NCI-H1092 treated with DMSO at 0.1 percent for 48 hours (cell line): ENCODE results near the gene RAB33B.

Experiments
- DNase-seq: peaks from one replicate; lab custom pipeline; 2025; lab: John Stamatoyannopoulos, UW

Gene RAB33B

DNA sequence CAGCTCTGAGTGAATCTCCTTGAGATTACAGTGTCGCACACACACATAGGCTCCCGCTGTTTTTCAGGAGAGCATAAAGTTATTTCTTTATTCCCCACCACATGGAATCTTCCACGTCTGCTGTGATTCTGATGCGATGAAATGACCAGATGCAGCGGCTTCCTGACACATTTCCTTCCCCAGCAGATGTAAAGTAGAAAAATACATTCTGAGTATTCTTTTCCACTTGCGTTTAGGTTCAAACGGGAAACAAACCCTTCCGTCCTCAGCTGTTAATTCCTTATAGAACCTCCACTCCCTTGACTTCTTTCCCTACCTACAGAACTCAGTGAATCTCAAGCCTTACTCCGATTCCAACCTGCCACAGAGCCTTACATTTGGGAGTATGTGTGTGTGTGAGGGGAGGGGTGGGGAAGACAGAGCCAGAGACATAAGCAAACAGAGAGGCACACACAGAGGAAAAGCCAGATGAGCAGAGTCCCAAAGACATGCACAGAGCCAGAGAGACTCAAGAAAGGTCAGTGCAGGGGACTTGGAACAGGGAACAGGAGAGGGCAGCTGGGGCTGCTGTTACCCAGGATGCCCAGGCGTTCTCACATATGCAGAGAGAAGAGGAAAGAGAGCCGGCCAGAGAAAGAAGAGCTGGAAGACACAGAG, 54.8 kb downstream of the RAB33B start:
- DNase-seq = no peak

- DNase-seq = peak; percentile 8
Measured at GRCh38 chr4:139509727-139510410, 55.9 kb downstream of the RAB33B start.

DNA sequence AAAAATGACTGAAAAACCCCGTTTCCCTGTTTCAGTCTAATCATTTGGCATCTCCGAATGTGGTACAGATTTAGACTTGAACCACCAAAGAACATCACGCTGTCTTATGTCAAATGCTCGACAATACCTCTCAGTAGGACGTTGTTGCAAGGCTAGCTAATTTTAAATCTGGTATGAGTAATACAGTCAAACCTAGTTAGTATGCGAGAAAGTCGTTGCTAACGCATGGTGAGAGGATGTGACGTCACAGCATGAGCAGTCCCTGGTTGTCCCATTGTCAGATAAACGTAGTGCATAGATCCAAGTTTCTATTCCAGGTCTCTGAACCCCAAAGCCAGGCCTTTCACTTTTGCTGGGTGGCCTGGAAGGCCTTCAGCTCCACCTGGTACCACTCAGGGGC, 57.4 kb downstream of the RAB33B start:
- DNase-seq = no peak

- no peak for DNase-seq
Measured at GRCh38 chr4:139514382-139515059, 60.6 kb downstream of the RAB33B start.

DNA sequence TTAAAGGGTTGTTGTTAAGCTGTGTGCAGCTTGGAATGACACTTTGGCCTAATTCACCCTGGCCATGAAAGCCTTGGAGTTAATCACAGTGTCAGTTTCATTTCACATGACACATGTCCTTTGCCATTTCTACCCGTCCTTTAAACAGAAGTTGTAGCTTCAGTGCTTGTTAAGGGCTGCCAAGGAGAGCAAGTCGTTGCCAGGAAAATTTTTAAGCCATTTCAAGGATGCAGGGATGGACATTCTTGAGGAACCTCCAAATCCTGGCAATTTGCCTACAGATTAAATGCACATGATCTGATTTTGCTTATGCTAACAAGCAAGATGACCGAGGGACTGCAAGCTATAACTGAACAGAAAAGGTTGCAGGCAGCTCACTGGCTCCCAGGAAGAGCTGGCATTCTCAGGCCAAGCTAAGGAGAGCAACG, 61.6 kb downstream of the RAB33B start:
- no peak for DNase-seq

DNA sequence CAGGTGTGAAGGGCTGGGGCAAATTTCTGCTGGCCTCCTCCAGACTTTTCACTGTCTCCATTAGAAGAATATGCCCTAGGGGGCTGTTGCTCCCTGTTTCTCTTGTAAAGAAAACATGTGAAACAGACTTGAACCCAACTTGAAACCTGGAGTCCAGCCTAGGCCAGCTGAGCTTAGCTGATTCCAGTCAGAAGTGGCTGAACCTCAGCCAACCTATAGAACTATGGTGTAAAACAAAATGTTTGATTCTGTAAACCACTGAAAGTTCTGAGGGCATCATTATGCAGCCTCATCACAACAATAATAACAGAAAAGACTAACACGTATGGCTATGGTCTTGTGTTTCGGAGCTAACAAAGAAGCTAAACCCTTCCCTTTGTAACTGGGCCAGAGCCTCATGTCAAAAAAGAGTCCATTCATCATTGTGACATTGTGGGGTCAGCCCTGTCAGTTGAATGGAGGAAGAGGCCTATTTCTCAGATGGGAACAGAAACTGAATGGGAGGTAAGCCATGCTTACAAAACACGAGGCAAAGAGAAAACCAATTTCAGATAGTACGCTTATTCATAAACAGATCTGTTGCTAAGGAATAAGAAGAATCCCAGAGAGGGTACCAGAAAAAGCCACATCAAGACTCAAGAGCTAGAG, 68.0 kb downstream of the RAB33B start:
- no peak for DNase-seq

DNA sequence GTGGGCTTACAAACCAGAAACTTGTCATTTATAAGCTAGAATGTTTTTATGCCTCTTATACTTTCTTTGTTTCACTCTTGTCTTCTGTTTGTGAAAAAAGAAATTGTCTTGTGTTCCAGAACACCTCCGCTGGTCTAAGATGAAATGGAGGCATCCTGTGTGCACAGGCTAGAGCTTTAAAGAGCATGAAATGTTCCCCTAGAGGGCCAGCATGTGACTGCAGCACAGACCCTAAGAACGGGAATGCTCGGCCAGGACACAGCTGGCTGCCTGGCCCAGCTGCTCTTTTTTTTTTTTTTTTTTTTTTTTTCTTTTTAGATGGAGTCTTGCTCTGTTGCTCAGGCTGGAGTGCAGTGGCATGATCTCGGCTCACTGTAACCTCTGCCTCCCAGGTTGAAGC, 68.5 kb downstream of the RAB33B start:
- DNase-seq = no peak

DNA sequence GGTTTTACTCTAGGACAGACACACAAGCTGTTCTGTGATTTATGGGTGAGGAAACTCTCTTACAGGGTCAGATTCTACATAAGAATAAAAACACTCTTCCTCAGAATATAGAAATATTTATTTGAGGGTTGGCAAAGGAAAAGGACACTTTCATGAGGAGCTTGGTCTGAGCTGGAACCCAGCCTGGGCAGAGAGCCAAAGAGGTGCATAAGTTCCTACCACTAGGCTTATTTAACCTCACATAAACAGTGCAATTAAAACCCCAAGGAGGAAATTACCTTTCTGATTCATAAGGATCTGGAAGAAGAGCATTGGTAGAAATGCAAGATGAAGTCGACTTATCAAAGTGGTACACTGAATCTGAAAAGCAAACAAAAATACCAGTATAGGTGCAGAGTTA, 69.2 kb downstream of the RAB33B start:
- DNase-seq = no peak

GRCh38 chr4:139524062-139524631, 70.2 kb downstream of the RAB33B start:
- no peak for DNase-seq

GRCh38 chr4:139525414-139525813, 71.5 kb downstream of the RAB33B start:
- DNase-seq = no peak
